ENCODE results near the gene MYLK4. TPM values are rescaled to one million over a fixed set of nuclear protein-coding genes. Genes with fewer than 3 reads are reported as not detected.
A peak's percentile ranks its signal among the peaks of the same experiment; 100 is the strongest.

MYLK4 gene
- total RNA-seq, 1 donor from 2014 or later: 0.26 TPM

- Histone ChIP-seq H3K36me3 (ENCODE audit: control insufficient read depth, insufficient read depth, low read length) (no peaks in the 10 kb centered on the region), H3K4me3 (ENCODE audit: low read depth, low read length) (no peak overlapping the region), H3K27me3 (ENCODE audit: control insufficient read depth, insufficient read depth, low read length) (peaks cover 3% of the 10 kb centered on the region)
- peak; percentile 59 for DNase-seq (ENCODE audit: low read depth)
- no peak for FAIRE-seq
- no peak for TF ChIP-seq CTCF (IDR thresholded peaks at IDR 0.05; ENCODE audit: insufficient read depth, low read length, severe bottlenecking)
Measured at GRCh38 chr6:2734488-2735166, 16.1 kb downstream of the MYLK4 start.

GRCh38 chr6:2733736-2734480, 16.8 kb downstream of the MYLK4 start:
- TF ChIP-seq CTCF (IDR thresholded peaks at IDR 0.05; ENCODE audit: insufficient read depth, low read length, severe bottlenecking): no peak
- FAIRE-seq (peak; percentile 86), DNase-seq (ENCODE audit: low read depth) (no peak)
- Histone ChIP-seq H3K36me3 (ENCODE audit: control insufficient read depth, insufficient read depth, low read length) (no peaks in the 10 kb centered on the region), H3K27me3 (ENCODE audit: control insufficient read depth, insufficient read depth, low read length) (peaks cover 3% of the 10 kb centered on the region), H3K4me3 (ENCODE audit: low read depth, low read length) (no peak overlapping the region)

- peaks cover 3% of the 10 kb centered on the region for H3K27me3 ChIP-seq (ENCODE audit: control insufficient read depth, insufficient read depth, low read length)
- TF ChIP-seq CTCF (IDR thresholded peaks at IDR 0.05; ENCODE audit: insufficient read depth, low read length, severe bottlenecking): no peak
- H3K36me3 ChIP-seq (ENCODE audit: control insufficient read depth, insufficient read depth, low read length): no peaks in the 10 kb centered on the region
- DNase-seq (ENCODE audit: low read depth): peak; percentile 17
- no peak overlapping the region for H3K4me3 ChIP-seq (ENCODE audit: low read depth, low read length)
- no peak for FAIRE-seq
Measured at GRCh38 chr6:2733324-2733723, 17.4 kb downstream of the MYLK4 start.

- H3K27me3 ChIP-seq (ENCODE audit: control insufficient read depth, insufficient read depth, low read length): peaks cover 3% of the 10 kb centered on the region
- no peak for DNase-seq (ENCODE audit: low read depth)
- TF ChIP-seq CTCF (IDR thresholded peaks at IDR 0.05; ENCODE audit: insufficient read depth, low read length, severe bottlenecking): no peak
Measured at GRCh38 chr6:2732503-2733089, 18.1 kb downstream of the MYLK4 start.

GRCh38 chr6:2731281-2731909, 19.3 kb downstream of the MYLK4 start:
- Histone ChIP-seq H3K36me3 (ENCODE audit: control insufficient read depth, insufficient read depth, low read length) (no peaks in the 10 kb centered on the region), H3K27me3 (ENCODE audit: control insufficient read depth, insufficient read depth, low read length) (peaks cover 3% of the 10 kb centered on the region), H3K4me3 (ENCODE audit: low read depth, low read length) (no peak overlapping the region)
- TF ChIP-seq CTCF (IDR thresholded peaks at IDR 0.05; ENCODE audit: insufficient read depth, low read length, severe bottlenecking): no peak
- DNase-seq (ENCODE audit: low read depth): peak; percentile 63
- FAIRE-seq: no peak

More at GRCh38 chr6:2732503-2733089, 18.1 kb downstream of the MYLK4 start:
- FAIRE-seq: no peak
- Histone ChIP-seq H3K4me3 (ENCODE audit: low read depth, low read length) (no peak overlapping the region), H3K36me3 (ENCODE audit: control insufficient read depth, insufficient read depth, low read length) (no peaks in the 10 kb centered on the region)

All from bronchial epithelial cell (primary cell).